K562 (cell line): ENCODE data around the gene OCIAD1. TPM values are rescaled to one million over a fixed set of nuclear protein-coding genes. Genes with fewer than 3 reads are reported as not detected.
A peak's percentile ranks its signal among the peaks of the same experiment; 100 is the strongest.

Experiments
- DDX20 ChIP-seq: fragments of 450-650 bp; IDR thresholded peaks from 2 replicates; pipeline ENCODE4 v1.6.1; 2016; ENCODE audit warnings: missing genetic modification characterization, low read depth, mild to moderate bottlenecking, missing compliant biosample characterization, moderate library complexity
- IRF2 ChIP-seq: sonication (generic); formaldehyde crosslinking; IDR thresholded peaks from 2 replicates; pipeline ENCODE4 v1.8.1; 2022; ENCODE audit warnings: mild to moderate bottlenecking, missing genetic modification reagents
- MCM2 ChIP-seq: fragments of 450-650 bp; IDR thresholded peaks from 2 replicates; pipeline ENCODE4 v1.6.1; 2017; ENCODE audit warnings: low read depth, mild to moderate bottlenecking
- MEF2D ChIP-seq: conservative IDR thresholded peaks from 2 replicates; pipeline ENCODE4 v1.6.1; 2016; ENCODE audit warnings: low read depth, missing genetic modification characterization, missing compliant biosample characterization
- POLR2AphosphoS5 ChIP-seq: IDR thresholded peaks from 2 replicates; pipeline ENCODE4 v1.6.1; 2011; ENCODE audit warnings: mild to moderate bottlenecking, low read depth, low read length, moderate library complexity; ENCODE audit not compliant: control insufficient read depth, insufficient read depth
- POLR3G ChIP-seq: IDR thresholded peaks from 2 replicates; pipeline ENCODE4 v1.6.1; 2011; ENCODE audit not compliant: insufficient read length, insufficient replicate concordance; ENCODE audit errors: extremely low read depth
- POU5F1 ChIP-seq: fragments of 150-350 bp; IDR thresholded peaks from 2 replicates; pipeline ENCODE4 v1.6.1; 2014; ENCODE audit warnings: borderline replicate concordance, low read length, low read depth, mild to moderate bottlenecking; ENCODE audit not compliant: partially characterized antibody
- SRSF1 ChIP-seq: fragments of 200-400 bp; formaldehyde crosslinking; IDR thresholded peaks from 2 replicates; pipeline ENCODE4 v1.6.1; 2017; ENCODE audit warnings: mild to moderate bottlenecking, low read depth, low read length, moderate library complexity
- ZNF354B ChIP-seq: fragments of 250-450 bp; sonication (Bioruptor Pico); IDR thresholded peaks from 2 replicates; pipeline ENCODE4 v1.4.0; 2020
- polyA plus RNA-seq, 8 experiments: library from polyadenylated mRNA; depleted of rRNA in 4 of 8; stranded (reverse) in 5 of 8; unstranded in 3 of 8; fragments of >200 nt; fragmentation: Nextera tagmentation in 2 of 8; fragmentation: Illumina TruSeq in 1 of 8; extraction: Ambion mirVana in 2 of 8; extraction: Trizol in 1 of 8; gene quantifications; 2 replicates each; pipeline versions ENCODE4 v1.2.1 to v1.2.3, GENCODE V29; 2011 to 2014; ENCODE audit warnings: inconsistent platforms in 1 of 8, missing spikeins in 1 of 8
- total RNA-seq, 7 experiments: library from RNA; depleted of rRNA in 6 of 7; stranded (reverse); fragments of >200 nt in 6 of 7; fragmentation: Illumina TruSeq in 2 of 7; extraction: Trizol in 2 of 7; gene quantifications; 2 replicates each; pipeline versions ENCODE4 v1.2.1 to v1.2.3, GENCODE V29; 2011 to 2021; ENCODE audit warnings: low replicate concordance in 1 of 7
- TF ChIP-seq, protein P1 (sequence below): fragments of 200-600 bp; sonication (generic); IDR thresholded peaks from one replicate; pipeline ENCODE4 v1.6.1; 2012; ENCODE audit warnings: mild to moderate bottlenecking, low read depth, low read length, inconsistent platforms
- TF ChIP-seq, protein P2 (sequence below), 3 experiments: fragments of 200-800 bp in 1 of 3; sonication (Bioruptor generic) in 1 of 3; sonication (generic) in 1 of 3; formaldehyde crosslinking in 1 of 3; IDR thresholded peaks; 2 replicates each; pipeline versions ENCODE4 v1.6.1 to v1.8.0; 2016 to 2022; ENCODE audit warnings: mild to moderate bottlenecking in 2 of 3, missing compliant biosample characterization in 2 of 3, missing genetic modification characterization in 2 of 3, missing genetic modification reagents in 1 of 3
- TF ChIP-seq, protein P3 (sequence below), 2 experiments: fragments of 450-650 bp in 1 of 2; sonication (generic) in 1 of 2; formaldehyde crosslinking; conservative IDR thresholded peaks; 2 replicates each; pipeline versions ENCODE4 v1.4.0 to v1.8.1; 2020 to 2022; ENCODE audit warnings: mild to moderate bottlenecking in 1 of 2, missing genetic modification reagents in 1 of 2

Gene OCIAD1
- total and polyA plus RNA-seq, 9 of the 15 experiments (the other 6 are each of a cell fraction or from before 2014, with no cell fraction given) = 99.0 to 358 (median 196) TPM

DNA sequence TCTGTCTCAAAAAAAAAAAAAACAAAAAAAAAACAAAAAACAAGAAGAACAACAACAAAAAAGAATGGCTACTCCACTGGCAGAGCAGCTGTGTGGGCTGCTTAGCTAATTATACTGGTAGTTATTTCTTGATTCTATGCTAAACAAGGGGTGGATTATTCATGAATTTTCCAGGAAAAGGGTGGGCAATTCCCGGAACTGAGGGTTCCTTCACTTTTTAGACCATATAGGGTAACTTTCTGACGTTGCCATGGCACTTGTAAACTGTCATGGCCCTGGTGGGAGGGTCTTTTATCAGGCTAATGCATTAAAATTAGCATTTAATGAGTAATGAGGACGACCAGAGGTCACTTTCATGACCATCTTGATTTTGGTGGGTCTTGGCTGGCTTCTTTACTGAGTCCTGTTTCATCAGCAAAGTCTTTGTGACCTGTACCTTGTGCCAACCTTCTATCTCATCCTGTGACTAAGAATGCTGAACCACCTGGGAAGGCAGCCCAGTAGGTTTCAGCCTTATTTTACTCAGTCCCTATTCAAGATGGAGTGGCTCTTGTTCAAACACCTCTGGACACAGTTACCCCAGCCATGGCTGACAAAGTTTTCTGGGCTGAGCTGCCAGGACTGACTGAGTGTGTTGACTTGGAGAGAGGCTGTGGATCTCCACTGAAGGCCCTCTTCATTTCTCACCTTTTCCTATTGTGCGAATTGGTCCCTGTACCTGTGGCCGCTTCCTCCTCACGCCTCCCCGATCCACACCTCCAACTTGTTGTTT lies 77.0 kb downstream of the OCIAD1 start (continued):
- TF ChIP-seq, protein P1, sequence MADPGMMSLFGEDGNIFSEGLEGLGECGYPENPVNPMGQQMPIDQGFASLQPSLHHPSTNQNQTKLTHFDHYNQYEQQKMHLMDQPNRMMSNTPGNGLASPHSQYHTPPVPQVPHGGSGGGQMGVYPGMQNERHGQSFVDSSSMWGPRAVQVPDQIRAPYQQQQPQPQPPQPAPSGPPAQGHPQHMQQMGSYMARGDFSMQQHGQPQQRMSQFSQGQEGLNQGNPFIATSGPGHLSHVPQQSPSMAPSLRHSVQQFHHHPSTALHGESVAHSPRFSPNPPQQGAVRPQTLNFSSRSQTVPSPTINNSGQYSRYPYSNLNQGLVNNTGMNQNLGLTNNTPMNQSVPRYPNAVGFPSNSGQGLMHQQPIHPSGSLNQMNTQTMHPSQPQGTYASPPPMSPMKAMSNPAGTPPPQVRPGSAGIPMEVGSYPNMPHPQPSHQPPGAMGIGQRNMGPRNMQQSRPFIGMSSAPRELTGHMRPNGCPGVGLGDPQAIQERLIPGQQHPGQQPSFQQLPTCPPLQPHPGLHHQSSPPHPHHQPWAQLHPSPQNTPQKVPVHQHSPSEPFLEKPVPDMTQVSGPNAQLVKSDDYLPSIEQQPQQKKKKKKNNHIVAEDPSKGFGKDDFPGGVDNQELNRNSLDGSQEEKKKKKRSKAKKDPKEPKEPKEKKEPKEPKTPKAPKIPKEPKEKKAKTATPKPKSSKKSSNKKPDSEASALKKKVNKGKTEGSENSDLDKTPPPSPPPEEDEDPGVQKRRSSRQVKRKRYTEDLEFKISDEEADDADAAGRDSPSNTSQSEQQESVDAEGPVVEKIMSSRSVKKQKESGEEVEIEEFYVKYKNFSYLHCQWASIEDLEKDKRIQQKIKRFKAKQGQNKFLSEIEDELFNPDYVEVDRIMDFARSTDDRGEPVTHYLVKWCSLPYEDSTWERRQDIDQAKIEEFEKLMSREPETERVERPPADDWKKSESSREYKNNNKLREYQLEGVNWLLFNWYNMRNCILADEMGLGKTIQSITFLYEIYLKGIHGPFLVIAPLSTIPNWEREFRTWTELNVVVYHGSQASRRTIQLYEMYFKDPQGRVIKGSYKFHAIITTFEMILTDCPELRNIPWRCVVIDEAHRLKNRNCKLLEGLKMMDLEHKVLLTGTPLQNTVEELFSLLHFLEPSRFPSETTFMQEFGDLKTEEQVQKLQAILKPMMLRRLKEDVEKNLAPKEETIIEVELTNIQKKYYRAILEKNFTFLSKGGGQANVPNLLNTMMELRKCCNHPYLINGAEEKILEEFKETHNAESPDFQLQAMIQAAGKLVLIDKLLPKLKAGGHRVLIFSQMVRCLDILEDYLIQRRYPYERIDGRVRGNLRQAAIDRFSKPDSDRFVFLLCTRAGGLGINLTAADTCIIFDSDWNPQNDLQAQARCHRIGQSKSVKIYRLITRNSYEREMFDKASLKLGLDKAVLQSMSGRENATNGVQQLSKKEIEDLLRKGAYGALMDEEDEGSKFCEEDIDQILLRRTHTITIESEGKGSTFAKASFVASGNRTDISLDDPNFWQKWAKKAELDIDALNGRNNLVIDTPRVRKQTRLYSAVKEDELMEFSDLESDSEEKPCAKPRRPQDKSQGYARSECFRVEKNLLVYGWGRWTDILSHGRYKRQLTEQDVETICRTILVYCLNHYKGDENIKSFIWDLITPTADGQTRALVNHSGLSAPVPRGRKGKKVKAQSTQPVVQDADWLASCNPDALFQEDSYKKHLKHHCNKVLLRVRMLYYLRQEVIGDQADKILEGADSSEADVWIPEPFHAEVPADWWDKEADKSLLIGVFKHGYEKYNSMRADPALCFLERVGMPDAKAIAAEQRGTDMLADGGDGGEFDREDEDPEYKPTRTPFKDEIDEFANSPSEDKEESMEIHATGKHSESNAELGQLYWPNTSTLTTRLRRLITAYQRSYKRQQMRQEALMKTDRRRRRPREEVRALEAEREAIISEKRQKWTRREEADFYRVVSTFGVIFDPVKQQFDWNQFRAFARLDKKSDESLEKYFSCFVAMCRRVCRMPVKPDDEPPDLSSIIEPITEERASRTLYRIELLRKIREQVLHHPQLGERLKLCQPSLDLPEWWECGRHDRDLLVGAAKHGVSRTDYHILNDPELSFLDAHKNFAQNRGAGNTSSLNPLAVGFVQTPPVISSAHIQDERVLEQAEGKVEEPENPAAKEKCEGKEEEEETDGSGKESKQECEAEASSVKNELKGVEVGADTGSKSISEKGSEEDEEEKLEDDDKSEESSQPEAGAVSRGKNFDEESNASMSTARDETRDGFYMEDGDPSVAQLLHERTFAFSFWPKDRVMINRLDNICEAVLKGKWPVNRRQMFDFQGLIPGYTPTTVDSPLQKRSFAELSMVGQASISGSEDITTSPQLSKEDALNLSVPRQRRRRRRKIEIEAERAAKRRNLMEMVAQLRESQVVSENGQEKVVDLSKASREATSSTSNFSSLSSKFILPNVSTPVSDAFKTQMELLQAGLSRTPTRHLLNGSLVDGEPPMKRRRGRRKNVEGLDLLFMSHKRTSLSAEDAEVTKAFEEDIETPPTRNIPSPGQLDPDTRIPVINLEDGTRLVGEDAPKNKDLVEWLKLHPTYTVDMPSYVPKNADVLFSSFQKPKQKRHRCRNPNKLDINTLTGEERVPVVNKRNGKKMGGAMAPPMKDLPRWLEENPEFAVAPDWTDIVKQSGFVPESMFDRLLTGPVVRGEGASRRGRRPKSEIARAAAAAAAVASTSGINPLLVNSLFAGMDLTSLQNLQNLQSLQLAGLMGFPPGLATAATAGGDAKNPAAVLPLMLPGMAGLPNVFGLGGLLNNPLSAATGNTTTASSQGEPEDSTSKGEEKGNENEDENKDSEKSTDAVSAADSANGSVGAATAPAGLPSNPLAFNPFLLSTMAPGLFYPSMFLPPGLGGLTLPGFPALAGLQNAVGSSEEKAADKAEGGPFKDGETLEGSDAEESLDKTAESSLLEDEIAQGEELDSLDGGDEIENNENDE = no peak
- TF ChIP-seq POU5F1 = no peak
- TF ChIP-seq MCM2 = no peak
- 0 out of 2 replicates have a peak, but pooled peaks have one; percentile 45 for TF ChIP-seq MEF2D
- TF ChIP-seq, protein P2, sequence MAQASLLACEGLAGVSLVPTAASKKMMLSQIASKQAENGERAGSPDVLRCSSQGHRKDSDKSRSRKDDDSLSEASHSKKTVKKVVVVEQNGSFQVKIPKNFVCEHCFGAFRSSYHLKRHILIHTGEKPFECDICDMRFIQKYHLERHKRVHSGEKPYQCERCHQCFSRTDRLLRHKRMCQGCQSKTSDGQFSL (CRISPR knock-in tag; IDR thresholded peaks at IDR 0.05) = no peak
- TF ChIP-seq, protein P2 (tag; IDR thresholded peaks at IDR 0.05) = peak in 1 of 2 experiments; percentile 79; a peak in 1 of 4 replicates
- TF ChIP-seq, protein P3, sequence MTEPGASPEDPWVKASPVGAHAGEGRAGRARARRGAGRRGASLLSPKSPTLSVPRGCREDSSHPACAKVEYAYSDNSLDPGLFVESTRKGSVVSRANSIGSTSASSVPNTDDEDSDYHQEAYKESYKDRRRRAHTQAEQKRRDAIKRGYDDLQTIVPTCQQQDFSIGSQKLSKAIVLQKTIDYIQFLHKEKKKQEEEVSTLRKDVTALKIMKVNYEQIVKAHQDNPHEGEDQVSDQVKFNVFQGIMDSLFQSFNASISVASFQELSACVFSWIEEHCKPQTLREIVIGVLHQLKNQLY (CRISPR knock-in tag; conservative IDR thresholded peaks at IDR 0.05) = no peak
- TF ChIP-seq SRSF1 = no peak
- TF ChIP-seq IRF2 (CRISPR knock-in tag) = no peak
- TF ChIP-seq POLR2AphosphoS5 = no peak
- 0 out of 2 replicates have a peak, but pooled peaks have one; percentile 57 for TF ChIP-seq DDX20
- 0 out of 2 replicates have a peak, but pooled peaks have one; percentile 20 for TF ChIP-seq ZNF354B
- no peak for TF ChIP-seq POLR3G
